HG03342 (cell line): ENCODE measurements around the gene PRKACG.
"Not testable (repeated sequence)": the region's sequence is repeated elsewhere in the genome, so short reads cannot be mapped to it uniquely, and the experiment has no call there.

Experiments
- ATAC-seq: cut with Tn5 transposase; IDR thresholded peaks from one replicate; pipeline ENCODE4 v1.9.1; 2021; ENCODE audit warnings: mild to moderate bottlenecking, moderate library complexity; ENCODE audit not compliant: unreplicated experiment

Gene PRKACG

DNA sequence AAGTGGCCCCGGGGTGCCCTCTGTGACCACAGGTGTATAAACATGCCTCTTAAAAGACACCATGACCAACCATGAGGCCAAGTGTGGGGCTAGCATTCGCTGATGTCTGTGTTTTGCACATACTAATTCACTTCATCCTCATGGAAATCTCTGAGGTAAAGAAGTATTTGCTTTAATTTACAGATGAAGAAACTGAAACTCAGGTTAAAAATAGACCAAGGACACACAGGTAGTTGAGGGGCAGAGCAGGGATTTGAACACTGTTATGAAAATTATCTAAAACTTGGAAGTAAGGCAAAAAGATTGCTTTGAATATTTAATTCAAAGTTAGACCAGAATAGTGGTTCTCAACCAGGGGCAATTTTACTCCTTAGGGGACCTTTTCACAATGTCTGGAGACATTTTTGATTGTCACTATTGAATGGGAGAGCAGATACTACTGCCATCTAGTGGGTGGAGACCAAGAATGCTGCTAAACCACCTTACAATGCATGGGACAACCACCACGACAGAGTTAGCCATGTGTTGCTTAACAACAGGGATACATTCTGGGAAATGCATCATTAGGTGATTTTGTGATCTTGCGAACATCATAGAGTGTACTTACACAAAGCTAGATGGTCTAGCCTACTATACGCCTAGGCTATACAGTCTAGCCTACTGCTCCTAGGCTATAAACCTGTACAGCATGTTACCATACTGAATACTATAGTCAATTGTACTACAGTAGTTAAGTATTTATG lies 13.6 kb upstream of the PRKACG start:
- peak; percentile 72 for ATAC-seq

DNA sequence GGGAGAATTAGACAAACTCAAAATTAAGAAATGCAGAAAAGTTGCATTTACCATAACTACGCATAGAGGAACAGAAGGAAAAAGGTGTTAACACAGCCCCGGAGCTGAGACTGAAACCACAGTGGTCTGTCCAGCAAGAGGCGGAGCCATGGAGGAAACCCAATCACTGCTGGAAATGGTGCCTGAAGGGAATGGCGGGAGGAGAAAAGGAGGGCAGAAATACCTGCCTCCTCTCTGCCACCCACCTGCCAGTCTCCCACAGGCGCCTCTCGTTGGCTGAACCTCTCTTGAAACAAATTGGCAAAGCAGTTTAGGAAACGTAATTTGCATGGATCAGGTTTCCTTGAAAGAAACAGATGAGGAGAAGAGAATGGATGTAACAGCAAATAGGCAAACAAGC lies 9.7 kb upstream of the PRKACG start:
- ATAC-seq, result no peak

DNA sequence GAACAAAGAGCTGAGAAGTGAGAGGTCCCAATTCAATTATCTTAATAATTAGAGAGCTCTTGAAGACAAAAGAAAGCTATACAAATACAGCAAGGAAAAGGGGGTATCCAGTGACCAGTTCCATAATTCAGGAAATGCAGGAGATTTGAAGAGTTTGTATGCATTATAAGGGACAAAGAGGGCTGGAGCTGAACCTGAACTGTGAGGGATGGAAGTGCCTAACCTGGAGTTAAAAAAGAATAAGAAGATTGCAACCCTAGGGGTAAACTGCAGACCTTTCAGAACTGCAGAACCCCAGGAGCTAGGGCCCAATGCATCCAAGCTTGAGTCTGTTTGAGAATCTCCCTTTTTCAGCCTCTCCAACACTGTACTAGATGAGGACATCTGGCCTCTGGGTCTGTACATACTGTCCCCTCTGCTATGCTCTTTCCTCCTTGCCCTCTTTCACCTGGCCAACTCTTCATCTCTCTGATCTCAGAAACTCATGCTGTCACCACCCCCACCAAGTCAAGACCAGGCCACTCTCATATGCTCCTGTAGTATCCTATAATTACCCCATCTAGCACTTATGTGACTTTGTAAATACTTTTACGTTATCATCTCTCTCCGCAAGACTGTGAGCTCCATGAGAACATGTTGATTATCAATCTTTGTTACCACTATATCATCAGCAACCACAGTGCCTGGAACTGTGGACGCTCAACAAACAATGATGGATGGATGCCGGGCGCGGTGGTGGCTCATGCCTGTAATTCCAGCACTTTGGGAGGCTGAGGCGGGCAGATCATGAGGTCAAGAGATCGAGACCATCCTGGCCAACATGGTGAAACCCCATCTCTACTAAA lies 6.6 kb upstream of the PRKACG start:
- no peak for ATAC-seq

DNA sequence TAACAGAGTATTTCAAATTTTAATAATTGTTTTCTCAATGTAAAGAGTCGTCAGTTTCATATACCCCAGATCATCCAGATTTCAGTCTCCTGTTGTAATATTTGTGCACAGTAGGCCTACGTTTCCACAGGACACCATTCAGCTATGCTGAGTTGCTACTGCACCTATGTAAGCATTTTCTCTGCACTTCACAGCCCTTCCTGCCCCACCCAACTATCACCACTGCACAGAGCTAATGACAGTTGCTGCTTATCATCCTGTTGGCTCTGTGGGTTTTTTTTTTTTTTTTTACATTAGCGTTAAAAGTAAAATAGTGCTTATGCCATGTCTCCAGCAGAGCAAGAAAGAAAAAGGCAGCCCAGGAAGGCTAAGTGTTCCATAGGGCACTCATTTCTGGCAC lies 5.9 kb upstream of the PRKACG start:
- no peak for ATAC-seq

DNA sequence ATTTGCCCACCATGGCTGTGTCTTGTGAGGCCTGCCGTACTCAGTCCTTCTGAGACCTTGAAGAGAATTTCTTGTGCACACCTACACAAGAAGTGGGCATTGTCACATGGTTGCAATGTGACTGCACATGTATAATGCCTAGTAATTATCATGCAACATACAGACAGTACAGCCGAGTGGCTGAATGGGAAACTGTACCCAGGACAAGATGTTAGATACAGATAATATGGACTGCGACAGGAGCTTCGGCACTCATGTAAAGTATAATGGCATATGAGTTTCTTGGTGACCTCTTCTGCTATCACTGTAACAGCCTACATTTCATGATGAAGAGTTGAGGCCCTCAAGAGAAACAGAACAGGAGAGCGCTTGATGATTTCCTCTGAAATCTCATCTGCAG lies 4.8 kb upstream of the PRKACG start:
- no peak for ATAC-seq

DNA sequence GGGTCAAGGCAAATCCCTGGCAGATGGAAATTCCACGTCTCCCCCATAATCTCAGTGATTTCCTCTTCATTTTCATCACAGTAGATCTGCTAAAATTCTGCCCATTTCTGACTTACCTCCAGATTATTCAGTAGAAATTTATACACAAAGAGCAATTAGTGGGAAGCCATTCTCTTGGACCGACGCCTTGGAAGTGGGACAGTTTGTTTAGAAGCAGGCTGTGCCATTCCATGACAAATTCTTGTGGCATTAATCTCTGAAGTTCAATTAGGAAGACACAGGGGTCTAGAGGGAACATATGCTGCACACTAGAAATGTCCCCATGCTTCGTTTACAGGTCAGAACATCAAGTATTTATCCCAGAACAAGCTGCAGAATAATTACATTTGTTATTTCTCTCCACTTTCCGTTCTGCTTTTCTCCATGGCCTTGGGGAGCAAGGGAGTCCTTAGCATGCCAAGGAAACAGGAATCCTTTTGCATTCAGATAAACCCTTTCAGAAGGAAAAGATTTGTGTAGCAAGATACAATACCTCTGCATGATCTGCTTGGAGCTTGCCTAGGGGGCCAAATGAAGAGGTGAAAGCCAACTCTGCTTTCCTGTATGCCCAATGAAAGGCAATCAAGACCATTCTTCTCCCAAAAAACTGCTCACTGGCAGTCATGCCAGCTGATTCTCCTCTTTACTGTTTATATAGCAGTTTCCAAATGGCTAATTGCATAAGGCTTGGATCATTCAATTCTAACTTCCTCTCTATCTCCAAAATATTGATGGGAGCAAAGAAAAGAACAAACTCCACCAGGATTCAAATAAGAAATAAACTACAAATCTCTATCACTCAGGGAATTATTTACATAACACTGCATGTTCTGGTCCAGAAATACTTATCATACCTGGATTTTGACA lies 2.5 kb upstream of the PRKACG start:
- ATAC-seq, result no peak

DNA sequence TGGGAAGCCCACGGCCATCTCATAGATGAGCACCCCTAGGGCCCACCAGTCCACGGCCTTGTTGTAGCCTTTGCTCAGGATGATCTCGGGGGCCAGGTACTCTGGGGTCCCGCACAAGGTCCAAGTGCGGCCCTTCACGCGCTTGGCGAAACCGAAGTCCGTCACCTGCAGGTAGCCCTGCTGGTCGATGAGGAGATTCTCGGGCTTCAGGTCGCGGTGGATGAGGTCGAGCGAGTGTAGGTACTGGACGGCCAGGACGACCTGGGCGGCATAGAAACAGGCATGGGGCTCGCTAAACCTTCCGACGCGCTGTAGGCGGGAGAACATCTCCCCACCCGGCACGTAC lies 558 bp downstream of the PRKACG start:
- no peak for ATAC-seq

DNA sequence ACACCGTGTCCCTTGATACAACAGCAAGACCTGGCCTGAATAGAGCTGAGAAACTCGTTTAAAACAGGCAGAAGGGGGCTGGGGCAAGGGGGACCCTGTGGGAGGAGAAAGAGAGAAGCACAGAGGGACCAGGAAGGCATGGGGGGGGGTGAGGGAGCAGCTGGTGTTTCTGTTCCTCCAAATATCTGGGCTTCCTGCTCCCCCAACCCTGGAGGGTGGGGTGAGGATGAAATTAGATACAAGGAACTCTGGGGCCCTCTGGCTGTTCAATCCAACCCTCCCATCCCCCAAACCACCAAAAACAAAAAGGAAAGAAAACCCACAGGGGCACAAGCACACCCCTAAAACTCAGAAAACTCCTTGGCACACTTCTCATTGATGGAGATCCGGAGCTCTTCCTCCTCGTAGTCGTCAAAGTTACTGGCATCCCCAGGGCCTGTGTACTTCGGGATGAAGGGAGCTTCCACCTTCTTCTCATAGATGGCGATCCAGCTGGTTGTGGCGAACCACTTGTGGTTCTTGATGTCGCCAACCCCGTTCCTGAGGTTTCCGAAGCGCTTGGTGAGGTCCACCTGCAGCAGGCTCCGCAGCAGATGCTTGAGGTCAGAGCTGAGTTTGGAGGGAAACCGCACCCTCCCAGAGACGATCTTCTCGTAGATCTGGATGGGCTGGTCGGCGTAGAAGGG lies 1.1 kb downstream of the PRKACG start:
- peak; percentile 47 for ATAC-seq

DNA sequence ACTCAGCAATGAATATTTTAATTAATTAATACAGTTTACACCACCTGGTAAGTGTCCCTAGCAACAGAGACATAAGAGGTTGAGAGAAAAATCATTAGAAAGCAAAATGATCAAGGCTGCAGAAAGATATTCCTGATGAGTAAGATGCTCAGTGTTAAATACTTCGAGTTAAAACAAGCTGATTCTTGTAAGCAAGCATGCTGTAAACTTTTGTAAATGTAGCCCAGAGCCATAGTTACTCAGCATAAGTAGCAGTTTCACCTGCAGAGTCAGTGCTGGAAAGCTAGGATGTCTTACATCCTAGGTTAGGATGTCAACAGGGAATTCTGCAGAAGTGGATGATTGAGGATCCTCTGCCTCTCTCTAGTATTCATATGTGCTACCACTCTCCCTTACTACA lies 4.2 kb downstream of the PRKACG start:
- ATAC-seq, result no peak

DNA sequence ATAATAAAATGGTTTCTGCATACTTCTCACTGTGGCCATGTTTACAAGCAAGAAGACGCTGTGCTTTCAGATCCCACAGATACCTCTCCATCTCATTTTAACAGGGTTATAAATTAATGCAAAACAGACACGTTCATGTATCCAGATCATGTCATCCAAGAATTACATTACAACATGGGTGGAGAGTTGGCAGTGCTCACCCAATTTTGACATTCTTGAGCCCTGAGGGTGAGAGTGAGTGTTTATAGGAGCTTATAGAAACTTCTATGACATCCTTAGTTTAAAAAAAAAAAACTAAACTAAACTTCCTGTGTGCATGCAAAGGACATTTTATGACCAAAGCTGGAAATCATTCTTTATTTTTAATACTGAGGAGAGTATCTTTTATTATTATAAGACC lies 9.1 kb downstream of the PRKACG start:
- ATAC-seq, result no peak

DNA sequence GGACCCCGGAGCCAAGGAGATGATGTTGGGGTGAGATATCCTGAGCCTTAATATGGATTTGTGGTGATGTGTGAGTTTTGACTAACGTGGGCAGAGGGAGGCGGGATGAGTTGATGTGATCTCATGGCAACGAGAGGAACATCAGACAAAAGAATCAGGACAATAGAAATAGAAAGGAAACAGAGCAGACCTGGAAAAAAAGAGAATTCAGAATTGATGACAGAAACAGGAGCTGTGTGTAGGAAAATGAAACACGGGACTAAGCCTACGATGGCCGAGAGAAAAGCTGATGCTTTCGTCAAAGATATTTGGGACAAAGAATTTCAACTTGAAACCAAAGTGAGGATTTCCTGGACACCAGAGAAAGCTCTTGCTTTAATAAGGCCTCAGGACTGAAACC lies 10.9 kb downstream of the PRKACG start:
- no peak for ATAC-seq

DNA sequence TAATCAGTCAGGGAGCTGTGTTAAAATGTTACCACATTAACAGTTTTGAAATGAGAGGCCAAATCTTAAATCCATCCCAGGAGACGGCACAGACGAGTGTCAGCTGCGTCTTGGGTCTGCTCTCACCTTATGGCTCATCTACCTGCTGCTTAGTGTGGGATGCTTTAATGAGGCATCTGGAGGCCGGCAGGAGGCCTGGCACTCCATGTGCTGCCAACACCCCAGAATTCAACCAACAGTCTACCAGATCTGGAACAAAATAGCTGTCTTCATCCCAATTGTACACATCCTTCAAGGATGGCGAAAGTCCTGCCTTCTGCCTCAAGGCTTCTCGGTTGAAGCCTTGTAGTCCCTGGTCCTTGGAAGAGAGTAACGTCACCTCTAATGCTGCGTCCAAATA lies 12.0 kb downstream of the PRKACG start:
- no peak for ATAC-seq

DNA sequence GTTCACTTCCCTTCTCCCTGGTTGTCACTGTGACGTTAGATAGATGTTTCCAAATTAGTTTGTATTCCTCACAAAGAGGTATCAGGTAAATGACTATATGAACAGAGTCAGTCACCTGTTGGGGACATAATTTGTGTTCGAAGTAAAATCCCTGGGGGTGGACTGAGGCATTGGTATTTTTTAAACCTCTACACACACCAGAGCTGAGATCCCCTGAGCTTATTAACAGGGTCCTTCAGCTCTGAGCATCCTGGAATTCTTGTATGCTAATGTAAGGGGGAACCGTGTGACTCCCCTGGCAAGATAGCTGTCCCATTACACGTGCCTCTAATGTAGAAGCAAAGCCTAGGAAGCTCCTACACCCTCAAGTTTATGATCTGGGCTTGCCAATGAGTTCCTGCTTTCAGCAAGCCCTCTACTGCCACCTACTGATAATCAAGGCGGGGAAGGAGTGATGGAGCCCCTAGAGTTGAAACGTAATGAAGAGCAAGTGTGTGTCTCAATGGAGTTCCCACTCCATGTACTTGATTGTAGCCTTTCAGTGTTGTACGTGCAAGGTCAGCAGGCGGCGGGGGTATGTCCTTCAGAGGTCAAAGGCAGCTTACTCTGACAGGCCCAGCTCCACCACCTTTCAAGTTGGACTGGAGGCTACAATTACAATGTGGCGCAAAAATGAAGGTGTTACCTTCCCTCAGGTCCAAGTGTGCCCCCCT lies 14.4 kb downstream of the PRKACG start:
- peak; percentile 77 for ATAC-seq

DNA sequence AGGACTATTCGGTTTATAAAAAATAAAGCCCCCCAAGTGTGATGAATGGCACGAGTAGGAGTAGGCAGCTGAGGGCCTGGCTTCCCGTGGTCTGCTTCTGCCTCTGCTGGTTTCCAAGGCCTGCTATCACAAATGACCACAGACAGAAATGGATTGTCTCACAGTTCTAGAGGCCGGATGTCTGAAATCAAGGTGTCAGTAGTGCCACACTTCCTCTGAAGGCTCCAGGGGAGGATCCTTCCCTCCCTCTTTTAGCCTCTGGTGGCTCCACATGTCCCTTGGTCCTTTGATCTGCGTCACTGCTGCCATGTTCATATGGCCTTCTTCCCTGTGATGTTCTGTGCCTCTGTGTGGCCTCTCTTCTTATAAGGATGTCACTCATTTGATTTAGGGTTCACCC lies 15.1 kb downstream of the PRKACG start:
- no peak for ATAC-seq

DNA sequence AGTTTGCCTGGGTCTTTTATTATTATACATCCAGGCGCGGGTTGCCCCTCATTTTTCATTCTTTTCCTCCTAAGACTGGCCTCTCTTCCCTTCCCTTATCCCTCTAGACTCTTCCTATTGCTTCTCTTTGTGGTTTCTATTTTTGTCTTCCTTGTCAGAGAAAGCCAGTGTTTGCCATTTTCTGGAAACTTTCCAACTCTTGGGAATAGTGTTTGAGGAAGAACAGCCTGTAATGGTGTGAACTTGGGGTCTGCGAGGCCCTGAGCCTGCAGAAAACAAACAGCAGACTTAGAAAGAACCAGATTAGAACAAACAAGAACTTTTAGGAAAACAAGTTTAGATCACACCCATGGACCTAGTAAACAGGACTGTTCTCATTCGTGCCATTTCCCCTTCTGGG lies 15.5 kb downstream of the PRKACG start:
- no peak for ATAC-seq

DNA sequence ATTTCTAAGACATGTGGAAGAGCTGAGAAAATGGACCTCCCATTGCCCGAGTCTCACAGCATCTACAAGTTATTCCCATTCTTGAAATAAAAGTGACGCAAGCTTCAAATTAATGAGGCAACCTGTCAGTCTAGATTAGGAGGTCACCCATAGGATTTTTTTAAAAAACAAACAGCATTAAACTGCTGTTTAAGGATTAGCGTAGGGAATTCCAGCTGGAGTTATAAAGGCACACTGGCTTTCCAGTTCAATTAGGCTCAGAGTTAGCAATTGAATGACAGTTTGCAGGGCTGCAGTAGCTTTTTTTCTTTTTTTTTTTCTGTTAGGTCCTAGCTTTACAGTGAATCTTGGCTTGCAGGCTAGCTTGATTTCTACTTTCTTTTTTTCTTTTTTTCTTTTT lies 16.2 kb downstream of the PRKACG start:
- no peak for ATAC-seq

DNA sequence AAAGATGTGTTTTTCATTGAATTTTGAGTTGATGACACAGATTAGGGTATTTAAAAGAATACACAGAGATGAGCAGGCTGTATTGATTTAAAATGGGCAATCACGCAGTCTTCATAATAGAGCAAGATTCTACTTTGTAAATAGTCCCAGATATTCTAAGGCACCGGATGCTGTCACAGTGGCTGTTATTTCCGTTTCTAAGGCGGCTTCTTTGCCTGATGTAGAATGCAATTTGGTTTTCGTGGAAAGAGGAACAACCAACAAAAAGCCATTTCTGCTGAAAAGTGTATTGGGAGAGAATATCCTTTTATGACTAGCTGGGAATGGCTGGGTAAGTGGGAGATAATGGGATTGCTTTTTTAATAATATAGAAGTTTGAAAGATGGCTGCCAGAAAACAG lies 17.5 kb downstream of the PRKACG start:
- no peak for ATAC-seq

DNA sequence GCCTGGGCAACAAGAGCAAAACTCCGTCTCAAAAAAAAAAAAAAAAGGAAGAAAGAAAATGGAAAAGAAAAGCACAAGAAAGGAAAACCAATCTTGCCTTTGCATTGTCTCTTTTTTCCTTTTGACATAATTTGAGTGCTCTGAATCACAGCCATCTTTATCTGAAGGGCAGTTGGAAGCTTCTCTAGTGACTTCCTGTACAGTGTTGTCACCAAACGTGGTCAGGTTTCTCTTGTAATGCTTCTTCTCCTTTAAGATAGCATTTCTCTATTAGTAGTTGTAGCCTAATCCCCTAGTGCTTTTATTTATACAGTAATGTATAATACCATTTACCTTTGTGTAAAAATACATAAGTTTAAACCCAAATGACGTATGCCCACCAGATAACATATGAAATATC lies 18.1 kb downstream of the PRKACG start:
- no peak for ATAC-seq

DNA sequence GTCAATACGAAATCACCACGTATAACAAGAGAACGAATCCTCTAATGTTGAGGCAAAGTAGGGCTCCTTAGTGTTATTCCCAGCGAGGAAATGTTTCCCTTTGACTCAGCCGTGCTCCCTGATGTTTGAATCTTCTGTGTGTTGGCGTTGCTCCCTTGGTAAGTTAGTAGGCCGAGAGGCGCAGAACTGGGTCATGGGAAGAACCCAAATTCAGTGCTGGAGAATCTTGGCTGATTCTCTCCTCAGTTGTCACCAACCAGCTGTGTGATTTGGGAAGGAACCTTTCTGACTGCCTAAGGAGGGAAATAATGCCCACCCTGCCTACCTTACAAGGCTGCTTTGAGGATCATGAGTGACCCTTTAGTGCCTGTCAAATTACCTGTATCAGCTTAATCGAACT lies 22.5 kb downstream of the PRKACG start:
- no peak for ATAC-seq

DNA sequence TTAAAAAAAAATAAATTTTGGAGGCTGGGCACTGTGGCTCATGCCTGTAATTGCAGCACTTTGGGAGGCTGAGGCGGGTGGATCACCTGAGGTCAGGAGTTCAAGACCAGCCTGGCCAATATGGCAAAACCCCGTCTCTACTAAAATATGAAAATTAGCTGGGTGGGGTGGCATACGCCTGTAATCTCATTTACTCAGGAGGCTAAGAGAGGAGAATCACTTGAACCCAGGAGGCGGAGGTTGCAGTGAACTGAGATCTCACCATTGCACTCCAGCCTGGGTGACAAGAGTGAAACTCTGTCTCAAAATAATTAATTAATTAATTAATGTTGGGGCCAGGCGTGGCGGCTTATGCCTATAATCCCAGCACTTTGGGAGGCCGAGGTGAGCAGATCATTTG lies 27.0 kb downstream of the PRKACG start:
- ATAC-seq, result not testable (repeated sequence)
